A172 (cell line): ENCODE measurements around the gene SIN3B. TPM values are rescaled to one million over a fixed set of nuclear protein-coding genes. Genes with fewer than 3 reads are reported as not detected.
A peak's percentile ranks its signal among the peaks of the same experiment; 100 is the strongest.

ENCODE experiments used
- DNase-seq: peaks from one replicate; pipeline ENCODE4 v3.0.0-alpha.2; 2015; ENCODE audit warnings: low spot score
- total RNA-seq: library from RNA; depleted of rRNA; stranded (reverse); fragments of >200 nt; shearing (Covaris generic); gene quantifications from 2 replicates; pipeline ENCODE4 v1.2.3, GENCODE V29; 2014

The SIN3B gene
- total RNA-seq, 1 experiment from 2014 or later, result 23.9 TPM

DNA sequence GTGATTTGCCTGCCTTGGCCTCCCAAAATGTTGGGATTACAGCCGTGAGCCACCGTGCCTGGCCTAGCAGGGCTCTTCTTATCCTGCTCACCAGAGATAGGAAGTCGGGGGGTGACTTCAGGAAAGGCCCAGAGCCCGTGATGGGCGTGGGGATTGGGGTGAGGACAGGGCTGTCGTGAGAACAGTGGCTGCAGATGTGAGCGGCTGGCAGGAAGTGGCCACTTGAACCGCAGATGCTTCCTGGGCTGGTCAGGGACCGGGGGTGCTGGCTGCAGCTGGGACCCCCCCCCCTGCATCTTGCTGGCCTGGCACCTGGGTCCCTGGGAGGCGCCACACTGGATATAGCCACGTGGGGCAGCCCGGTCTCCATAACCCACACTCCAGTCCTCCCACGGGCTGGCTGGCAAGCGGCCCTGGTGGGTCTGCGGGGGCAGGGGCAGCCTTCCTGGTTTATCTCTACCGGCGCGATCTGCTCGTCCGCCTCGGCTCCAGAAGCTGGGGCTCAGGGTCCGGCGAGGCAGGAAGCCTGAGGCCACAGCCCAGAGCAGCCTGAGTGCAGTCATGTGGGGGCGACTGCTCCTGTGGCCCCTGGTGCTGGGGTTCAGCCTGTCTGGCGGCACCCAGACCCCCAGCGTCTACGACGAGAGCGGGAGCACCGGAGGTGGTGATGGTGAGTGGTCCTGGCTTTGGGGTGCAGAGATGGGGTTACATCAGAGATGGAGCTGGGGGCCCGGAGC is 59.6 kb downstream of the SIN3B start, which contains the start of gene F2RL3:
Gene F2RL3 (plus strand): TSS at position 371 of the 737 bp plus-strand sequence. CDS start 191 bp downstream, at position 562.
- DNase-seq, result peak; percentile 44

DNA sequence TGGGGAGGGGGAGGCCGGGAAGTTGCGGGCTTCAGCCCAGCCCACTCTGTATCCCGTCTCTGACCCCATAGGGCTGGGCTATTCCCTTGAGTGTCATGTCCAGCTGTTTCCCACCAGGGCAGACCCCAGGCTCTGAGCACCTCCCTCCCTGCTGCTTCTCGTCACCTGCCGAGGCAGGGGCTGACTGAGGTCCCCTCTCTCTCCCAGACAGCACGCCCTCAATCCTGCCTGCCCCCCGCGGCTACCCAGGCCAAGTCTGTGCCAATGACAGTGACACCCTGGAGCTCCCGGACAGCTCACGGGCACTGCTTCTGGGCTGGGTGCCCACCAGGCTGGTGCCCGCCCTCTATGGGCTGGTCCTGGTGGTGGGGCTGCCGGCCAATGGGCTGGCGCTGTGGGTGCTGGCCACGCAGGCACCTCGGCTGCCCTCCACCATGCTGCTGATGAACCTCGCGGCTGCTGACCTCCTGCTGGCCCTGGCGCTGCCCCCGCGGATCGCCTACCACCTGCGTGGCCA is 60.2 kb downstream of the SIN3B start:
- no peak for DNase-seq

DNA sequence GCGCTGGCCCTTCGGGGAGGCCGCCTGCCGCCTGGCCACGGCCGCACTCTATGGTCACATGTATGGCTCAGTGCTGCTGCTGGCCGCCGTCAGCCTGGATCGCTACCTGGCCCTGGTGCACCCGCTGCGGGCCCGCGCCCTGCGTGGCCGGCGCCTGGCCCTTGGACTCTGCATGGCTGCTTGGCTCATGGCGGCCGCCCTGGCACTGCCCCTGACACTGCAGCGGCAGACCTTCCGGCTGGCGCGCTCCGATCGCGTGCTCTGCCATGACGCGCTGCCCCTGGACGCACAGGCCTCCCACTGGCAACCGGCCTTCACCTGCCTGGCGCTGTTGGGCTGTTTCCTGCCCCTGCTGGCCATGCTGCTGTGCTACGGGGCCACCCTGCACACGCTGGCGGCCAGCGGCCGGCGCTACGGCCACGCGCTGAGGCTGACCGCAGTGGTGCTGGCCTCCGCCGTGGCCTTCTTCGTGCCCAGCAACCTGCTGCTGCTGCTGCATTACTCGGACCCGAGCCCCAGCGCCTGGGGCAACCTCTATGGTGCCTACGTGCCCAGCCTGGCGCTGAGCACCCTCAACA is 60.8 kb downstream of the SIN3B start:
- DNase-seq, result no peak

DNA sequence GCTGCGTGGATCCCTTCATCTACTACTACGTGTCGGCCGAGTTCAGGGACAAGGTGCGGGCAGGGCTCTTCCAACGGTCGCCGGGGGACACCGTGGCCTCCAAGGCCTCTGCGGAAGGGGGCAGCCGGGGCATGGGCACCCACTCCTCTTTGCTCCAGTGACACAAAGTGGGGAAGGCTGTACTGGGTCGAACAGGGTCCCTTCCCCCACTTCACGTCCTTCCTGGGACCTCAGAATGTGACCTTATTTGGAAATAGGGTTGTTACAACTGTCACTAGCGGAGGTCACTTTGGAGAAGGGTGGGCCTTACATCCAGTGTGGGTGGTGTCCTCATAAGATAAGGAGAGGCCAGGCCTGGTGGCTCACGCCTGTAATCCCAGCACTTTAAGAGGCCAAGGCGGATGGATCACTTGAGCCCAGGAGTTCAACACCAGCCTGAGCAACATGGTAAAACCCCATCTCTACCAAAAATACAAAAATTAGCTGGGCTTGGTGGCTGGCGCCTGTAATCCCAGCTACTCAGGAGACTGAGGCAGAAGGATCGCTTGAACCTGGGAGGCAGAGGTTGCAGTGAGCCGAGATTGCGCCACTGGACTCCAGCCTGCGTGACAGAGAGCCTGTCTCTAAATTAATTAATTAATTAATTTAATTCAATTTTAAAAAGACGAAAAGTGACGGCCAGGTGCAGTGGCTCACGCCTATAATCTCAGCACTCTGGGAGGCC is 61.4 kb downstream of the SIN3B start:
- DNase-seq, result no peak

DNA sequence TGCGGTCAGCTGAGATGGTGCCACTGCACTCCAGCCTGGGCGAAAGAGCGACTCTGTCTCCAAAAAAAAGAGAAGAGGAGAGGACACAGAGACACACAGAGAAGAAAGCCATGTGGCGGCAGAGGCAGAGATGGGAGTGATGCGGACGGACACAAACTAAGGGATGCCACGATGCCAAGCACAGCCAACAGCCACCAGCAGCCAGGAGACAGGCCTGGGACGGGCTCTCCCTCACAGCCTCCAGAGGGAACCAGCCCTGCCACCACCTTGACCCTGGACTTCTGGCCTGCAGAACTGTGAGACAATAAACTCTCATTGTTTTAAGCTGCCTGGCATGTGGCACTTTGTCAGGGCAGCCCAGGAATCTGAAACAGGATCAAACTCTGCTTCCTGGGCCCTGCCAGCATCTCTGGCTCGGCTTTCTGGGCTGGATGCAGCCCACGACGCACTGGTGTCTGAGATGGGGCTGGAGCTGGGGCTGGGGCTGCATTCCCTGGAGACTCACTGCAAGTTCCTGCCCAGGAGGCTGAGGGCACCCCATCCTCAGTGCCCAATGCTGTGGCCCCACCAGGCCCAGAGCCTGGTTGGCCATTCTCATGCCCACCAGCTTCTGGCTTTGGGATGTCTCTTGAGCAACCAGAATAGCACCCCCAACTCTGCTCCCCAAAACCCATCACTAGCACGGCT is 62.6 kb downstream of the SIN3B start:
- DNase-seq, result no peak

DNA sequence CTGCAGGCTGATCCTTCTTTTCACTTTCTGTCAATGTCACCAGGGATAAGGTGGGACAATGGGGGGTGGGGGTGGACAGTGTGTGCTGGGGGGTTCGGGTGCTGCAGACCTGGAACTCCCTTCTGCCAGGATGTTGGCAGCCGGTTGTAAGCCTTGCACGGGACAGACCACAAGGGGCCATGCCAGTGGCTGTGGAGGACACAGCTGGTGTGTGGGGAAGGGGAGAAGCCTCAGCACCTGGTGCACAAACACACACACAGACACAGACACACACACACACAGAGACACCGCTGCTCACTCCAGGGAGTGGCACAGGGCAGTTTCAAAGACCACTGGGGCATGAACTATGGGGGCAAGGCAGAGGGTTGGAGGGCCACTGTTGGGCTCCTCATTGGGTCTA is 63.2 kb downstream of the SIN3B start:
- no peak for DNase-seq

DNA sequence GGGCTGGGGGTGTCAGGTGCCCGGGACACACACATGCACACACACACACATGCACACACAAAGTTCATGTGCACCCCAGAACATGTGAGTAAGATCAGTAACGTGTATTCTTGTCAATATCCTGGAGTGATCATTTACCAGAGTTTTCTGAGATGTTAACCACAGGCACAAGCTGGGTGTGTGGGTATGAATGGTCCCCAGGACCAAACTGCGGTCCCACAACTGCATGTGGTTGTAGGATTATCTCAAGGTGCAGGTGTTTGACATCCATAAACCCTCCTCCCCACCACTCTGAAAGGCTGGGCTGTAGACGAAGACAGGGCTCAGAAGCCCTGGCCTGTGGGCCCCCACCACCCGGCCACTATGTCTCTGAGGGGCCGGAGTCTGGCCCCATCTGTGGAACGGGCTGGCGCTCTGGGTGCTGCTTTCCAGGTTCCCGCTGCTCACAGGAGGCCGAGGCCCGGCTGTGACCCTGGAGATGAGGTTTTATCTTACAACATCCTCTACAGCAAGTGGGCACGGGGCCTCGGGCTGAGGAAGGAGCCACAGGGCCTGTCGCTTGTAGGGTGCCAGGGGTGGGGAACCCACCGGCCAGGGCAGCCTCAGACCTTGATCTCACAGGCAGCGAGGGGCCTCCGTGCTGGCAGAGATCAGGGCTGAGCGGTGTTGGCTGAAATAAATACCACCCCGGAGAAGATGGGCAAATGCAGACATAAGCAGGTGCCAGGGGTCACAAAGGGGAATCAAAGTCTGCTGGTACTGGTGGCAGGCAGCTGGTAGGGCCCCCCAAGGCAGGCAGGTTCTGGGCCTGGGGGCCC is 63.9 kb downstream of the SIN3B start:
- no peak for DNase-seq

DNA sequence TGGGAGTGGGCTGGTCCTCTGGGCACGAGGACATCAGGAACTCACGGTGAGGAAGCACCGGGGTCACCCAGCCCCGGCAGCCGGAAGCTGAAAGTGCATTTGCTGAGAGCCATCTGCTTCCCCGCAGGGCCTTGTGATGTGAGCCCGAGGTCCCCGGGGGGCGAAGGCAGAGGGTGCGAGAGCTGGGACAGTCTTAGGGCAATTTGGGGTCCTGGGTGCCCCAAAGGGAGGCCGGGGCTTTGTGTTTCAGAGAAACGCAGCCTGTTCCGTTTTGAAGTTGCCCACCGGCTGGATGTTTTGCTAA is 64.4 kb downstream of the SIN3B start:
- DNase-seq, result no peak

DNA sequence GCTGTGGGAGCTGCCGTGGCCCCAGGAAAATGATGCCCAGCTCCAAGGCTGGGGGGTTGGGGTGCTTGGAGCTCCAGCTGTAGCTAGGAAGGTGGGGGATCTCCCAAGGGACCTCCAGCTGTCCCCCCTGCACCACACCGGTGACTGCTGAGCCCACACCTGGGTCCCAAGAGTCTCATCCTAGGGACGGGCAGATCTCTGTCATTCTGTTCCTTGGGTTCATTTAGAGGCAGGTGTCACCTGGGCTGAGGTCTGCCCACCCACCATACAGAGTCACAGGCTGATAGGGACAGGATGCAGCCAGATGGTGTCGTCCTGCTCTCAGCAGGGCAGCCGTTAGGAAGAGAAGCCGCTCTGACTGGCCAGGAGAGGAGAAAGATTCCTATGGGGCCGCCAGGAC is 64.9 kb downstream of the SIN3B start:
- no peak for DNase-seq

DNA sequence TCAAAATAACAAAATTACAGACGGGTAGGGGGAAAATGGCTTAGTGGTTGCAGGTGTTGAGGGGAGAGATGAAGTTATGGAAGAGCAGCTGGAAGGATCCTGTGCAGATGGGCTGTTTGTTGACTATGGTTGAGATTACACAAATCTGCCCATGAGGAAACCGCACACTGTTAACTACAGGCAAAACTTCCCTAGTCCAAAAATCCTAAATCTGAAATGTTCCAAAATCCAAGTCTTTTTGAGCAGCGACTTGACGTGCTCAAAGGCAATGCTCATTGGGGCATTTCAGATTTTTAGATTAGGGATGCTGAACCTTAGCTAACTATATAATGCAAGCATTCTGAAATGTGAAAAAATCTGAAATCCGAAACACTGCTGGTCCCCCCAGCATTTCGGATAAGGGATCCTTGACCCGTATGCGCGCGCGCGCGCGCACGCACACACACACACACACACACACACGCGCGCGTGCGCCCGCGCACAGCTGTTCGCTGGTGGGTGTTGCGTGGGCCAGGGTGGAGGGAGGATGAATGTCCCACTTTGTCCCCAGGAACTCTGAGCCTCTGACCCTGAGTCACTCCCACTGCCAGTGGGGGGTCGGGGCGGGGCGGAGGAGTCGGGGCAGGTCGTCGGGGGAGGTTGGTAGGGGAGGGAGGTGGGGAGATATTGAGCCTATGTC is 66.4 kb downstream of the SIN3B start:
- DNase-seq, result no peak

DNA sequence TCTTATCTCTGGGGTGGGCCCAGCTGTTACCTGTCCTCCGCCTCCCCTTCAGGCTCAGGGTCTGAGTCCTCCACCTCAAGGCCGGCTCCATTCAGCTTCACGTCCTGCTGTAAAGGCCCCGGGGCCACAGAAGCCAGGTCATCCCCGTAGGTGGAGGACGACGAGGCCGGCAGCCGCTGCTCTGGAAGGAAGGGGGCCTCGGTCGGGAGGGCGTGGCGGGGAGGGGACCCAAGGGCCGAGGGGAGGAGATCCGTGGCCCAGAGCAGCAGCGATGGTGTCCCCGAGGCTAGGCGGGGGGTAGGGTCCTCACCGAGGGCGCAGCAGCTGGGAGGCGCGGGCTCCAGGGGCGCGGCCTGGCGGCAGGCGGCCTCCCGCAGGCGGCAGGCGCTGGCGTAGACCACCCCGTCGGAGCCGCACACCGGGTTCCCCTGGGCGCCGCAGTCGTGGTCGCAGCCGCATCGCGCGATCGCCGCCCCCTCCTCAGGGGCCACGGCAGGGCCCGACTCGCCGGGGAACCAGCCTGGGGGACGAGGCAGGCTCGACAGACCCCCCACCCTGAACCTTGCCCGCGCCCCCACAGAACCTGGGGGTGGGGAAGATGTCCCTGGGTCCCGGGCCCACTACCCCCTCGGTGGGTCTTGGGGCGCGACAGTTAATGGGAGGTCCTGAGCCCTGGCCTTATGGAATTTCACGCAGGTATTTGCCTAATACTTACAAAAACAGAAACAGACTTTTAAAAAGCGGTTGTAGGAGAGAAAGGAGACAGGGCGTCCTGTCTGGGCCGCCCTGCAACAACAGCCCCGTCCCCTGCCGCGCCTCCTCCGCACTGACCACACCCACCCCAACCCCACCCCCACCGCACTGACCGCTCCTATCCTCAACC is 67.2 kb downstream of the SIN3B start:
- DNase-seq, result no peak

DNA sequence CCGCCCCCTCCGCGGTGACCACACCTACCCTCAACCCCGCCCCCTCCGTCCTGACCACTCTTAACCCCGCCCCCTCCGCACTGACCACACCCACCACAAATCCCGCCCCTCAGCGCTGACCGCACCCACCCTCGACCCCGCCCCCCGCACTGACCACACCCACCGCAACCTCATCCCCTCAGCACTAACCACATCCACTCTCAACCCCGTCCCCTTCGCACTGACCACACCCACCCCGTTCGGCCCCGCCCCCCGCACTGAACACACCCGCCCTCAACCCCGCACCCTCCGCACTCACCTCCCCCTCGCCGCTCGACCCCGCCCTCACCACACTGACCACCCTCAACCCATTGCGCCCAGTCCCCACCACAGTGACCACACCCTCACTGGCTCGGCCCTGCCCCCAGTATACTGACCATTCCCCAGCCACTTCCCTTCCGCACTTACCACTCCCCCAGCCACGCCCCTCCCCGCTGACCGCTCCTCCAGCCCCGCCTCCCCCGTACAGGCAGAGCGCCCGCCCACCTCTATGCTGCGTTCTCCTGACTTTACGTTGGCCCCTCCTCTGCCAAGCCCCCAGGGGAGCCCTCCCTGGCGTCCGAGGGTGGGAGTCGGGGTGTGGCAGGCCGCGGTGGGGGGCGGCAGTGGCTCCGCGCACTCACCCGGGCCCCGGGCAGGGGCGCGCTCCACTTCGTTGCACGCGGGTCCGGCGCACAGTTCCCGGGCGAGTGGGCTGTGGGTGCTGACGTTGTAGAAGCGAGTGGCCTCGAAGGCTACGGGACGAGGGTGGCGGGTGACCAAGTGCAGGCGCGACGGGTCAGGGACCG is 68.0 kb downstream of the SIN3B start:
- no peak for DNase-seq

DNA sequence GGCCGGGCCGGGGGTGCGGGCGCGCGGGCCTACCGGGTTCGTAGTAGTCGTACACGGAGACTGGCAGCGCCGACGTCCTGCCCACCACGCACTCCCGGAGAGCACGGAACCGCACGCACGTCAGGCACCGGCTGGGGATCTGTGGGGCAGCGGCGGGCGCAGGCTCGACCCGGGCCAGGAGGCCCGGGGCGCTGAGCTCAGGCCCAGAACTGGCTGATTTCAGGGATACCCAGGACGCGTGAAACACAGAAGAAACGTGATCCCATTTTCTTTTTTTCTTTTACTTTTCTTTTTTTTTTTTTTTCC is 68.6 kb downstream of the SIN3B start:
- DNase-seq, result no peak

DNA sequence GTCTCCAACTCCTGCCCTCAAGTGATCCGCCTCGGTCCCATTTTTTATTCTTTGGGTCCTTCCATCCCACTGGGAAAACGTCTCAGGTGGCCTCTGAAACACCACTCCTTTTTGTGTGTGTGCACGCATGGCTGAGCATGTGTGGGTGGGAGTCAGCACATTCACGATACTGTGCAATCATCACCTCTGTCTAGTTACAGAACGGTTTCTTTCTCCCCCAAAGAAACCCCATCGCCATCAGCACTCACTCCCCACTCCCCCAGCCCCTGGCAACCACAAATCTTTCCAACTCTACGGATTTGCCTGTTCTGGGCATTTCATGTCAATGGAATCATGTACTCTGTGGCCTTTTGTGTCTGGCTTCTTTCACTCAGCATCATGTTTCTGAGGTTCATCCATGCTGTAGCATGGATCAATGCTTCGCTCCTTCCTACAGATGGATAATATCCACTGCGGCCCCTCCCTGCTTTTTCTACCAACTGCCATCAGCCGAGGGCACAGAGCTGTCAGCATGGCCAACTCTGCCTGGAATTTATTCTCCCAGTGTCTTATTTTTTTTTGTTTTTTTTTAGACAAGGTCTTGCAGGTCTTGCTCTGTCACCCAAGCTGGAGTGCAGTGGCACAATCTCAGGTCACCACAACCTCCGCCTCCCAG is 69.3 kb downstream of the SIN3B start:
- DNase-seq, result no peak

DNA sequence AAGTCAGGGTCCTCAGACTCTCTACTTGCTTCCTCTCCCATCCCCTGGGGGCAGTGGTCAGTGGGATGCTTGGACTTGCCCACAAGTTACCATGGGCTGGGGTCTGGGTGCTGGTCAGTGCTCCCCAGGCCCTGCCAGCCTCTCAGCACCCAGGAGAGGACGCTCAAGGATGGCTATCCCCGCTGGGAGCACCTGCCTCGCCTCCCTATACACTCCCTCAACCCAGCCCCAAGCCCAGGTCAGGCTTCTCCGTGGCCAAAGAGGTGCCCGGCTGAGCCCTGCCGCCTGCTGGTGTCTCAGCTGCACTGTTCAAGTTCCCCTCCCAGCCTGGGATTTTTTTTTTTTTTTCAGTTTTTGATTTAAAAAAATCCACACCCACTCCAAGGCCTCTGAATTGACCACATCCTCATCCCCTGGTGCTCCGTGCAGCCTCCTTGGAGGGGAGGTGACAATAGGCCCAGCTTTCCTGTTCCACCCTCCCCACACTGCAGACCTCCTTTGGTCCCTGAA is 70.4 kb downstream of the SIN3B start:
- DNase-seq, result peak; percentile 21

DNA sequence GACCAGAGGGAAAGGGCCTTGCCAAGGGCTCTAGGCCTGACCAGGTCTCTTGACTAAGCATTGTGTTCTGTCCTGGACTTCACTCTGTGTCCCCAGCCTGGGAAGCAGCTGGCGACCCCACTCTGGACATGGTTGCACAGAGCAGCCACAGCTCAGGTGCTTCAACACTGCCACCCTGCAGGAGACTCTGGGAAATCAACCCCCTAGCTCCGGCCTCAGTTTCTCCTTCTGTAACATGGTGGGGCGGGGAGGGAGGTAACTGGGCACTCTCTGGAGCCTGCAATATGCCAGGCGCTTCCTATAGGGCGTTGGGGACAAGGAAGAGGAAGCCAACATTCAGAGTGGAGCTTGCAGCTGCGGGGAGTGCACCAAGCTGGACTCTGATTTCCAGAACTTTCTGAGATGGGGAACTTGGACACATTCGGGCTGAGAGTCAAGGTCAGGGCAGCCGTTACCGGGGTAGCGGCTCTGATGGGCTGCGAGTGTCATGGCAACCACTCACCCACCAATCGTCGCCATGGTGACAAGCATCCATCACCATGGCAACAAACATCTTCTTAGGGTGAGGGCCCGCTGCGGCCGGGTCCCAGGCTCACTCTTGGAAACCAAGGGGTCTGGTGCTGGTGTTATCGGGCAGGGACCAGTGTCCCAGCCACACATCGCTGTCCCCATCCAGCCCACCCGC is 72.4 kb downstream of the SIN3B start:
- DNase-seq, result no peak

DNA sequence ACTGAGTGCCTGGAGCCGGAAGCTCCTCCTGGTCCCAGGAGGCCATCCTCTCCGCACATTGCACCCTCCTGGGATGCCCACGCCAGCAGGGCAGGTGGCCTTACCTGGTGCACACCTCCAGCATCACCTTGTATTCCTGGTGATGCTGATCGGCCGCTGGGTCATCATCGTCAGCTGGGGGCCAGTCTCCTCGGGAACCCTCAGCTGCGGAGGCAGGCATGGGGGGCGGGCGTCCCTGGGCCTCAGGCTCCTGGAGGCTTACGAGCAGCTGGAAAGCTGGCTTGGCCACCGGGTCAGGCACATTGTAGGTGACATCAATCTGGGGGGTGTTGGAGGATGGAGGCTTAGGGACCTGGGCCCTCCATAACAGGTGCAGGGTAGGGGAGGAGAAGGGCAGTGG is 73.3 kb downstream of the SIN3B start:
- DNase-seq, result no peak

DNA sequence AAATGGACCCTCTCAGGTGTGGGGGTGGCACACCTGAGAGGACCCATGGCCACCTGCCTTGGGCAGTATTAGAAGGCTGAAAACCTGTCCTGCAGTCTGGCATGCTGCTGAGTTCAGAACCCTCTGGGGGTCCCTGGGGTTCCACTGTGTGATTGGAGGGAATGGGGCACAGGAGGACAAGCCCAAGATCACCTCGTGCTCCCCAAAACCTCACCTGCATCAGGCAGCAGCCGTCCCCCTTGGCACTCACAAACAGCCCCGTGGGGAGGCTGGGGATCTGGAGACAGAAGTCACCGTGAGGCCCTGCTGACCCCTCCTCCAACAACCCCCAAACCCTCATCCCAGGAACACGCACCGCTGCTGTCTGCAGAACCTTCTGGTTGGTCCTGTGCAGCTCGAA is 74.1 kb downstream of the SIN3B start:
- DNase-seq, result no peak
